ENCODE results near the gene SEPTIN5.
"Not testable (repeated sequence)": the region's sequence is repeated elsewhere in the genome, so short reads cannot be mapped to it uniquely, and the experiment has no call there.

SEPTIN5 gene

DNA sequence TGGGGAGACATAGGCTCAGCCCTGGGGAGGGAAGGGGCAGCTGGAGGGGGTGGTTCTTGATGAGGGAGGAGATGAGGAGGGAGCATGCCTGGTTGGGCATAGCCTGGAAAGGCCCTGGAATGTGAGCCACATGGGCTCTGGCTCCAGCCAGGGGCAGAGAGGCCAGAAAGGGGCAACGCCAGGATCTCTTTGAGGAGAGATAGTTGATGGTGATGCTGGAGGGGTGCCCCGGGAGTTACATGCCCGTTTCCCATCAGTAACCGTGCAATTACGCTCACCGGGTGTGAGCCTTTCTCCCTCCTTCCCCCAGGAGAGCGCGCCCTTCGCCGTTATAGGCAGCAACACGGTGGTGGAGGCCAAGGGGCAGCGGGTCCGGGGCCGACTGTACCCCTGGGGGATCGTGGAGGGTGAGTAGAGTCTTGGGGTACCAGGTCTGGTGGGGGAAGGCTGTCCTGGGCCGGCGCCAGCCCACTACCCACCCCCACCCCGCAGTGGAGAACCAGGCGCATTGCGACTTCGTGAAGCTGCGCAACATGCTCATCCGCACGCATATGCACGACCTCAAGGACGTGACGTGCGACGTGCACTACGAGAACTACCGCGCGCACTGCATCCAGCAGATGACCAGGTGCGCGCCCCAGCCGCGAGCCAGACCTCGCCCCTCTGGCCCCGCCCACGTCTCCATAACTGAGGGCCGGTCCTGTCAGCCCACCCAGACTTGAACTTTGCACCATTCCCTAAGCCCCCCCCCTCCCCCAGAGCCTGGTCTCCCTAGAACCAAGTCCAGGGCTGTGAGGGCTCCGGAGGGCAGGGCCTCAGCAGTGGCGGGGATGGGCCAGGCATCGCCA lies 7.3 kb downstream of the SEPTIN5 start:
- DNase-seq = peak; percentile 45

DNA sequence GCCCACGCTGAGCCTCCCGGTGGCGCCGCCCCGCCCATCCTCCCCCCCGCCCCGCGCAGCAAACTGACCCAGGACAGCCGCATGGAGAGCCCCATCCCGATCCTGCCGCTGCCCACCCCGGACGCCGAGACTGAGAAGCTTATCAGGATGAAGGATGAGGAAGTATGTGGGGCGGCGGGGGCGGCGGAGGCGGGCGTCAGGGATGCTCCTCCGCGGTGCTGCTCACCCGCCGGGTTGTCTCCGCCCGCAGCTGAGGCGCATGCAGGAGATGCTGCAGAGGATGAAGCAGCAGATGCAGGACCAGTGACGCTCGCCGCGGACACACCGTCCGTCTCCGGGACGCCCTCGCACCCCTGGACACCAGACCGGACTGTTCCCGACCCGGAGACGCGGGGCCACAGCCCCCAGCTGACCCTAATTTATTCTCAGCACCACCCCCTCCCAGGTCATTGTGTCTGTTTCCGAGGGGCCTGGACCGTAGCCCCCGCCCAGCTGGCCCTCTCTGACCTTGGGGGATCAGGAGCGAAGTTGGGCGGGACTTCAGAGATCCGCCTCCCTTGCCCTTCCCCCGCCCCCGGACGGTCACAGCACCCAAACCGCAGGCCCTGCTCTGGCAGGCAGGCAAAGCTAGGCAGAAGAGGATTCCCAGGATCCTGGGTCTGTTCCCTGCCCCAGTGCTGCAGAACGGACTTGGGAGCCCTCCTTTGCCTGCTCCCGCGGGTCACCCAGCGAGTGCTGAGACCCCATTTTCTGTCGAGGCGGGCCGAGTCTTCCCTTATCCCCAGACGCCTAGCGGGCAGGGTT lies 8.1 kb downstream of the SEPTIN5 start:
- peak; percentile 51 for DNase-seq

- DNase-seq = no peak
Observed at GRCh38 chr22:19722982-19723231, 8.6 kb downstream of the SEPTIN5 start.

- DNase-seq = peak; percentile 72
Observed at GRCh38 chr22:19723232-19723982, 9.1 kb downstream of the SEPTIN5 start, which contains the start of gene GP1BB. Gene GP1BB, plus strand, starts transcription at chr22:19723539. Its CDS starts 31 bp downstream, at chr22:19723570.

GRCh38 chr22:19723983-19724827 lies 9.9 kb downstream of the SEPTIN5 start:
- DNase-seq = peak; percentile 74

DNA sequence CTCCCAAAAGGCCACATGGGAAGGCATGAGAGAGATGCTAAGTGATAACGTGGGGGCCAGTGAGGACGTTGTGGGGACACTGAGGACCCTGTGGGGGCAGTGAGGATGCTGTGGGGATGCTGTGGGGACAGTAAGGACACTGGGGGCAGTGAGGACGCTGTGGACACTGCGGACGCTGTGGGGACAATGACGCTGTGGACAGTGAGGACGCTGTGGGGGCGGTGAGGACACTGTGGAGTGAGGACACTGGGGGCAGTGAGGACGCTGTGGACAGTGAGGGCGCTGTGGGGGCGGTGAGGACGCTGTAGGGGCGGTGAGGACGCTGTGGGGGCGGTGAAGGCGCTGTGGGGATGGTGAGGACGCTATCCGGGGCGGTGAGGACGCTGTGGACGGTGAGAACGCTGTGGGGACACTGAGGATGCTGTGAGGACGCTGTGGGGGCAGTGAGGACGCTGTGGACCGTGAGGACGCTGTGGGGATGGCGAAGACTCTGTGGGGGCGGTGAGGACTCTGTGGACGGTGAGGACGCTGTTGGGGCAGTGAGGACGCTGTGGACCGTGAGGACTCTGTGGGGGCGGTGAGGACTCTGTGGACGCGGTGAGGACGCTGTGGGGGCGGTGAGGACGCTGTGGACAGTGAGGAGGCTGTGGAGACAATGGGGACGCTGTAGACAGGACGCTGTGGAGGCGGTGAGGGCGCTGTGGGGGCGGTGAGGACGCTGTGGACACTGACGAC lies 10.8 kb downstream of the SEPTIN5 start:
- no peak for DNase-seq

DNA sequence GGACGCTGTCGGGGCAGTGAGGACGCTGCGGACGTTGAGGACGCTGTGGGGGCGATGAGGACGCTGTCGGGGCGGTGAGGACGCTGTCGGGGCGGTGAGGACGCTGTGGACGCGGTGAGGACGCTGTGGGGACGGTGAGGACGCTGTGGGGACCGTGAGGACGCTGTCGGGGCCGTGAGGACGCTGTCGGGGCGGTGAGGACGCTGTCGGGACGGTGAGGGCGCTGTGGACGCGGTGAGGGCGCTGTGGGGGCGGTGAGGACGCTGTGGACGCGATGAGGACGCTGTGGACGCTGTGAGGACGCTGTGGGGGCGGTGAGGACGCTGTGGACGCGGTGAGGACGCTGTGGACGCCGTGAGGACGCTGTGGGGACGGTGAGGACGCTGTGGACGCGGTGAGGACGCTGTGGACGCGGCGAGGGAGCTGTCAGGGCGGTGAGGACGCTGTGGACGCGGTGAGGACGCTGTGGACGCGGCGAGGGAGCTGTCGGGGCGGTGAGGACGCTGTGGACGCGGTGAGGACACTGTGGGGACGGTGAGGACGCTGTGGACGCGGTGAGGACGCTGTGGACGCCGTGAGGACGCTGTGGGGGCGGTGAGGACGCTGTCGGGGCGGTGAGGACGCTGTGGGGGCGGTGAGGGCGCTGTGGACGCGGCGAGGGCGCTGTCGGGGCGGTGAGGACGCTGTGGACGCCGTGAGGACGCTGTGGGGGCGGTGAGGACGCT lies 11.9 kb downstream of the SEPTIN5 start:
- not testable (repeated sequence) for DNase-seq

DNA sequence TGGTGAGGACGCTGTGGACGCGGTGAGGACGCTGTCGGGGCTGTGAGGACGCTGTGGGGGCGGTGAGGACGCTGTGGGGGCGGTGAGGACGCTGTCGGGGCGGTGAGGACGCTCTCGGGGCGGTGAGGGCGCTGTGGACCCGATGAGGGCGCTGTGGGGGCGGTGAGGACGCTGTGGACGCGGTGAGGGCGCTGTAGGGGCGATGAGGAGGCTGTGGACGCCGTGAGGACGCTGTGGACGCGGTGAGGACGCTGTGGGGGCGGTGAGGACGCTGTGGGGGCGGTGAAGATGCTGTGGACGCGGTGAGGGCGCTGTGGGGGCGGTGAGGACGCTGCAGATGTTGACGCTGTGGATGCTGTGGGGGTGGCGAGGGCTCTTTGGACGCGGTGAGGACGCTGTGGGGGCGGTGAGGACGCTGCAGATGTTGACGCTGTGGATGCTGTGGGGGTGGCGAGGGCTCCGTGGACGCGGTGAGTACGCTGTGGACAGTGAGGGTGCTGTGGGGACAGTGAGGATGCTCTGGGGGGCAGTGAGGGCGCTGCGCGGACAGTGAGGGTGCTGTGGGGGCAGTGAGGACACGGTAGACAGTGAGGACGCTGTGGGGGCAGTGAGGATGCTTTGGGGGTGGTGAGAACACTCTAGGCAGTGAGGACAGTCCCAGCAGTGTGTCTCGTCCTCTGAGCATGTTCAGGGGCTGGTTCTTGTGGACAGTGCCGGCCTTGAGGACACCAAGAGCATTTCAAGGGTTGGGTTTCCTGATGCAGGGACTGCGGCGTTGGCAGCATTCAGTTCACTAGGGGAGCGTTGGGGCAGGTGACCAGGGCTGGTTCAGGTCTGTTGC lies 13.2 kb downstream of the SEPTIN5 start:
- DNase-seq = no peak

DNA sequence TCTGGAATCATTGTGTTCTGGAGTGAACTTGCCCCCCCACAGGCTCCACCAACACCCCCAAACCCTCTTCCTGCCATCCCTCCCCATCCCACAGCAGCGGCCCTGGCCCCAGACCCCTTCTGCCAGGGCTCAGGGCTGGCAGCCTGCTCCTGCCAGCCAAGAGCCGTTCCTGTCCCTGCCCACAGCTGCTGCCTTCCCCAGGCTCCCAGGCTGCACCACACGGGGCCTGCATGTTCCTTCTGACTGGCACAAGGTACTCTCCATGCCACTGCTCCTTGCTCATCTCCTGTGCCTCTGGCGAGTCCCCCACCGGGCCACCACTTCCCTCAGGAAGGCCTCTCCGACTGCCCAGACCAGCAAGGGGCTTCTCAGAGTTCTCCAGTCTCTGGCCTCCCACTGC lies 14.0 kb downstream of the SEPTIN5 start:
- DNase-seq = no peak

DNA sequence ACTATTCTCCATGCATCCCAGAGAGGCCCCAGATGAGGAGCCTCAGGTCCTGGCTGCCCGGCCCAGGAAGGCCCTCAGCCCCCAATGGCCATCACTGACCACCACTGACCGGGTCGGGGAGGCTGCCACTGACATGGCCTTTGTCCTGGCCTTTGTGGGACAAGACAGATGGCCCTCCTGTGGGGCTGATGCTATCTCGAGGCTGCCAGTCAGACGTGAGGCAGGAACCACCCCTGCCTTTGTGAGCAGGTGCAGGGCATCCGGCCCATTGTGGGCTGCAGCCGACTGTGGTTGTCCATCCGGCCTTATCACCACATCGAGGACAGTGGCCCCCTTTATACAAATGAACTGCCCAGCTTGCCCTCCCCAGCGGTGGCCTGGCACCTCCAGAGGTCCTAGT lies 14.5 kb downstream of the SEPTIN5 start:
- DNase-seq = no peak

DNA sequence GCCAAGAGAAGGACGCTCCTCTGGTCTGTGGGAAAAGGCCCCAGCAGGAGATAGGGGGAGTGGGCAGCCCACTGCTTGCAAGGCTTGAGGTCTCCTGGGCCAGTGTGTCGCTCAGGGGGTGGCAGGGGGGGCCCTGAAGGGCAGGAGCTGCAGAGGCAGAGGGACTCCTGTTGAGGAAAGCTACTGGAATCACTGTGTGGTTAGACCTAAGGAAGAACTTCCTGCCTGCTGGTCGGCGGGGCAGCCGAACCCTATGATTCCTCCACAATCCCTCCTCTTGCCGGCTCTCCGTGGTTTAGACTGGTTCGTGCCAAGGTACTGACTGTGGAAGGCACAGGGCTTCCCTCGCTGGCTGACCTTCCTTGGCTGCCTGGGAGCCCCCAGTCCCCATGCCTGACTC lies 15.2 kb downstream of the SEPTIN5 start:
- no peak for DNase-seq

DNA sequence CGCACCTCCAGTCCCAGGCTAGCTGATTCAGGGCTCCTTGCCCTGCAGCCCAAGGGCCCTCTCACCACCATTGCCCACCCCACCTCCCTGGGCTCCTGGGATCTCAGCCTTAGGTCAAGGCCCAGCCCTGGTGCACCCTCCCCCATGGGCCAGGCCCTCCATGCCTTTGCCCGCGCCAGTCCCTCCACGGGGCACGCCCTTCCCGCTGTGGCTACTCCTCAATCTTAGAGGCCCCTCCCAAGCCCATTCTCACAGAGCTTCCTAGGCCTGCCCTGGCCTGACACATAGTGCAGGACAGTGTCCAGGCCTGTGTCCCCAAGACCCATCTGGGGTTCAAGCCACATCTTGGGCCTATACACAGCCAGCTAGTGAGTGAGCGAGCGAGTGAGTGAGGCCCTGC lies 15.9 kb downstream of the SEPTIN5 start:
- DNase-seq = no peak

GRCh38 chr22:19730655-19731360 lies 16.5 kb downstream of the SEPTIN5 start:
- DNase-seq = peak; percentile 95

GRCh38 chr22:19731361-19732135 lies 17.2 kb downstream of the SEPTIN5 start:
- DNase-seq = no peak

DNA sequence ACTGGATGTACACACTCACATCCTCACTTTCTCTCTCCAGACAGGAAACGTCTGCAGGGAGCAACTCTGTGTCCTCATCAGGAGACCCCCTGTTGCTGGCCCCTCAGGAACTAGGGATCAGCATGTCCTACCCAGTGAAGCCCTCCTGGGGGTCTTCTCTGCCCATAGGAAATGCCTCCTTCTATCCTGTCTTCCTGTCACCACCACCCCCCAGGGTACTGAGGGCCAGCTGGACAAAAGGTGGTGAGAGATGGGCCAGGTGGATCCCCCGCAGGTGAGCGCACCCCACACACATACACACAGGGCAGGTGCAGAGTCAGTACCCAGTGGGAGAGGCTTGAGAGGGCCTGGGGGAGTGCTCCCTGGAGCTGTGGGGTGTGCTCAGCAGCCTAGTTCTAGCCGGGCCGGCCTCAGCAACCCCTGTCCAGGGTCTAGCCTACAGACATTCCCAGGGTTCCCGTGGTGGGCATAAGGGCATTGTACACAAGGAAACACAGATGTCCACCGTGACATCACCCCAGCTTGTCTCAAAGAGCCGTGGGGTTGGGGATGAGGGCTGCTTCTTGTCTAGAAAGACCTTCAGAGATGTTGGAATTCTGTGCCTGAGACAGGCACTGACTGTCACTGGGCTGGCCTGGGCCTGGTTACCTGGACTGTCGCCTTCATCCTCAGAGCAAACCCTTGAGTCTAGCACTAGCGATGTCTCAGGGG lies 18.3 kb downstream of the SEPTIN5 start:
- no peak for DNase-seq

DNA sequence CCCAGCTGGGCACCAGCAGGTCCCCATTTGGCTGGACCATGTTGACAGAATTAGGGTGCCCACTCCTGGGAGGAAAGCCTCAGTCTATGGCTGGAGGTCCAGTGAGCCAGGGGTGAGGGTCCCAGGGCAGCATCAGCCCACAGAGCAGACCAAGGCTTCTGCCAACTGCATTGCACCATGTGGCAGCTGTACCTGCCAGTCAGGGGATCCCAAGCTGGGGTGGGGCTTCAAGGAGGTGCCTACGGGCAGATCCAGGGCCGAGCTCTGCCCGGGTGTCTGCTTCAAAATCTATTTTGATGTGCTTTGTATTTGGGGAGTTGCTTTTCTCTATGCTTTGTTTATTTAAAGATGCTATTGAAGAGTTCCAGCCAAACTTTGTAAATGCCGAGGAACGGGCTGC lies 19.5 kb downstream of the SEPTIN5 start:
- DNase-seq = no peak

- DNase-seq = no peak
Observed at GRCh38 chr22:19734163-19734562, 19.9 kb downstream of the SEPTIN5 start.

- no peak for DNase-seq
Observed at GRCh38 chr22:19734837-19735382, 20.6 kb downstream of the SEPTIN5 start.

All from eye (tissue), 1 donor.